ENCODE results near the gene LRMDA. TPM values are rescaled to one million over a fixed set of nuclear protein-coding genes. Genes with fewer than 3 reads are reported as not detected.

Gene LRMDA
- polyA plus RNA-seq, 1 donor (not counting 4 experiments of a cell fraction or from before 2014, with no cell fraction given), result not detected

DNA sequence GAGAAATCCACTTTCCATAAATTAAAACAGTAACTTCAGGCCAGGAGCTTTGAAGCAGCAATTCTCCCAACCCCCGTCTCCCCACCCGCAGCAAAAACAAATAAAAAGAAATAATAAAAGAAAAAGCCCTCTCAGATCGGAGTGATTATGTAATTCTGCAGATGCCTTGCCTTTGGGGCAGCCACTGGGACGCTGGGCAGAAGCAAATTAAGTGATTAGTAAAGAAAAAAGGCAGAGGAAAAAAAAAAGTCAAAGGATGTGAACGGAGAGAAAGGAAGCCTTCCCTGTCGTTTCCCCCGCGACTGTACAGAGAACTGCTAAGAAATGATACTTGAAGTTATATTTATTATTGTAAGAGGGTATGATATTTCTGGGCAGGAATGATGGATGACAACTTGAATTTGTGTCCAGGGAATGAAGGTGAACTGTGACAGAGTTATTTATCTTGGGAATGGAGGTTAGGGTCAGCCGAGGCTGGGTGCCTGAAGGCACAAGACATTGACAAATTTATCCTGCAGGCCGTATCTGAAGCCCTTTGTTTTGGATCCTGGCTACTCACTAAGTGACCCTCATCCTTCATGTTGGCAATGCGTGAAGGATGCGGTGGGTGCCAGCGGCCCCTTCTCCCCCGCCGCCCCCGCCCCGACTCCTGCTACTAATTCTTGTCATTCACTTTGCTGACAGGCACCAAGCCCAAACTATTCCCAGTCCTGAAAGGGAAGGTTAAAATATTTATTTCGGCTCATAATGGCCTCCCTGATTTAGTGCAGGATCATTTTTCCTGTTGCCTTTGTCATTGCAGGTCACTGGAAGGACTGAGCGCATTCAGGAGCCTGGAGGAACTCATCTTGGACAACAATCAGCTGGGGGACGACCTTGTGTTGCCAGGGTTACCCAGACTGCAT lies 604.0 kb downstream of the LRMDA start:
- H3K27me3 ChIP-seq (ENCODE audit: control insufficient read depth, extremely low read depth, insufficient read depth, low read length), result peaks cover 4% of the 10 kb centered on the region
- H3K9me3 ChIP-seq (ENCODE audit: control insufficient read depth, low read depth, low read length), result peaks cover 3% of the 10 kb centered on the region
- no peaks in the 10 kb centered on the region for H3K79me2 ChIP-seq (ENCODE audit: control insufficient read depth, insufficient read depth, low read length)
- no peak overlapping the region for H3K4me2 ChIP-seq (ENCODE audit: control insufficient read depth, extremely low read depth, insufficient read depth, low read depth, low read length)
- no peaks in the 10 kb centered on the region for H3K9me1 ChIP-seq (ENCODE audit: control insufficient read depth, extremely low read depth, insufficient read depth, low read length)
- no peak for TF ChIP-seq EZH2 (IDR thresholded peaks at IDR 0.05; ENCODE audit: low read length)
- TF ChIP-seq, protein P1, sequence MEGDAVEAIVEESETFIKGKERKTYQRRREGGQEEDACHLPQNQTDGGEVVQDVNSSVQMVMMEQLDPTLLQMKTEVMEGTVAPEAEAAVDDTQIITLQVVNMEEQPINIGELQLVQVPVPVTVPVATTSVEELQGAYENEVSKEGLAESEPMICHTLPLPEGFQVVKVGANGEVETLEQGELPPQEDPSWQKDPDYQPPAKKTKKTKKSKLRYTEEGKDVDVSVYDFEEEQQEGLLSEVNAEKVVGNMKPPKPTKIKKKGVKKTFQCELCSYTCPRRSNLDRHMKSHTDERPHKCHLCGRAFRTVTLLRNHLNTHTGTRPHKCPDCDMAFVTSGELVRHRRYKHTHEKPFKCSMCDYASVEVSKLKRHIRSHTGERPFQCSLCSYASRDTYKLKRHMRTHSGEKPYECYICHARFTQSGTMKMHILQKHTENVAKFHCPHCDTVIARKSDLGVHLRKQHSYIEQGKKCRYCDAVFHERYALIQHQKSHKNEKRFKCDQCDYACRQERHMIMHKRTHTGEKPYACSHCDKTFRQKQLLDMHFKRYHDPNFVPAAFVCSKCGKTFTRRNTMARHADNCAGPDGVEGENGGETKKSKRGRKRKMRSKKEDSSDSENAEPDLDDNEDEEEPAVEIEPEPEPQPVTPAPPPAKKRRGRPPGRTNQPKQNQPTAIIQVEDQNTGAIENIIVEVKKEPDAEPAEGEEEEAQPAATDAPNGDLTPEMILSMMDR (optimal IDR thresholded peaks at IDR 0.05 in 1 of 3, IDR thresholded peaks at IDR 0.05 in 1 of 3, conservative IDR thresholded peaks at IDR 0.05 in 1 of 3; ENCODE audit: extremely low read depth in 1 of 3, insufficient read depth in 2 of 3, low read length in 3 of 3), result no peak
- dilution Hi-C loops (cut with MboI; ENCODE audit: extremely low pct_ligation_motif_present, low sequenced_read_pairs), result no loop called here
- no peaks in the 10 kb centered on the region for H4K20me1 ChIP-seq (ENCODE audit: control insufficient read depth, extremely low read depth, insufficient read depth, low read length)
- no peak overlapping the region for H2AFZ ChIP-seq (ENCODE audit: control insufficient read depth, low read length)
- no peak overlapping the region for H3K4me3 ChIP-seq (ENCODE audit: control insufficient read depth in 2 of 3, extremely low read depth in 1 of 3, insufficient read depth in 2 of 3, low read depth in 1 of 3, low read length in 3 of 3)
- peaks cover 8% of the 10 kb centered on the region for H3K4me1 ChIP-seq (ENCODE audit: control insufficient read depth, extremely low read depth, insufficient read depth, low read length)
- no peak for DNase-seq (ENCODE audit: low read depth, low spot score)
- H3K27ac ChIP-seq (ENCODE audit: control insufficient read depth, insufficient read depth, low read length), result no peak overlapping the region
- no peaks in the 10 kb centered on the region for H3K36me3 ChIP-seq (ENCODE audit: control insufficient read depth in 2 of 2, extremely low read depth in 1 of 2, insufficient read depth in 2 of 2, low read length in 2 of 2)
- no peak overlapping the region for H3K9ac ChIP-seq (ENCODE audit: control insufficient read depth, extremely low read depth, insufficient read depth, low read length)
- FAIRE-seq, result no peak

DNA sequence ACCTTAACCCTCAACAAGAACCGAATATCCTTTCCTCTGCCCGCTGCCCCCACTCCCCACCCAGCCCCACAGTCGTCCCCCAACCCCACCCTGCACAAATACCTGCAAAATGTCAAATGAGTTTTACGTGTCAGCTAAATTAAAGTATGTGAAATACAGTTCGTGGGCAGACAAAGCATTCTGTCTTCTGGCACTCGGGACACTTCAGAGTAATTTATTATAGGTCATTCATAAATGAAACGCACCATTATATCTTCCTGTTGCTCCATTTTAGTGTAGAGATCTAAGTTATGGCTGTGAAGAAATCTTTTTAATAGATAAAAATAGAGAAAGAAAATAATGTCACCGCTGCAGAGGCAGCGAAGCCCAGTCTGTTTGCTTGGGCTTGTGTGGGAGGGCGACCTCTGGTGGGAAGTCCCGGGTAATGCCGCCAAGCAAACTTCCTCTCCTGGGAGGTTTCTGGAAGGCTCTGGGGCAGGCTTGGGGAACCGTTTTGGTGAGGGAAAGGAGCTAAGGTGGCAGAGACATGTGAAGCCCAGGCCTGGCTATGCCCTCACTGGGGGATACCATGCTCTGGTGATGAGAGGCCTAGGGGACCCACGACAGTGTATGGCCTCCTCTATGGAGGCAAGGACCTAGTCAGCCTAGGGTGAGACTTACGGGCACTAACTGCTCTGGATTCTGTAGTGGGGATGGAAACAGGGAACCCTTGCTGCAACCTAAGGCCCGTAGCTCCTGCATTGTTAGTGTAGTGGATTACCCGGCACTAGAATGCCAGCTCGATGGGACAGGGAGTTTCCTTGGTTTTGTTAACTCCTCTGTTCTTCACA lies 604.9 kb downstream of the LRMDA start:
- no peaks in the 10 kb centered on the region for H3K9me1 ChIP-seq (ENCODE audit: control insufficient read depth, extremely low read depth, insufficient read depth, low read length)
- DNase-seq (ENCODE audit: low read depth, low spot score) (no peak), FAIRE-seq (no peak)
- H3K4me1 ChIP-seq (ENCODE audit: control insufficient read depth, extremely low read depth, insufficient read depth, low read length), result peaks cover 8% of the 10 kb centered on the region
- H3K9ac ChIP-seq (ENCODE audit: control insufficient read depth, extremely low read depth, insufficient read depth, low read length), result no peak overlapping the region
- no peaks in the 10 kb centered on the region for H3K36me3 ChIP-seq (ENCODE audit: control insufficient read depth in 2 of 2, extremely low read depth in 1 of 2, insufficient read depth in 2 of 2, low read length in 2 of 2)
- peak overlapping the region; percentile 59 for H2AFZ ChIP-seq (ENCODE audit: control insufficient read depth, low read length)
- dilution Hi-C loops (cut with MboI; ENCODE audit: extremely low pct_ligation_motif_present, low sequenced_read_pairs), result no loop called here
- H3K27me3 ChIP-seq (ENCODE audit: control insufficient read depth, extremely low read depth, insufficient read depth, low read length), result peaks cover 4% of the 10 kb centered on the region
- TF ChIP-seq, protein P1 (optimal IDR thresholded peaks at IDR 0.05 in 1 of 3, IDR thresholded peaks at IDR 0.05 in 1 of 3, conservative IDR thresholded peaks at IDR 0.05 in 1 of 3; ENCODE audit: extremely low read depth in 1 of 3, insufficient read depth in 2 of 3, low read length in 3 of 3), result peak; percentile 85 to 91 (median 88)
- TF ChIP-seq EZH2 (IDR thresholded peaks at IDR 0.05; ENCODE audit: low read length), result peak; percentile 38
- H3K4me2 ChIP-seq (ENCODE audit: control insufficient read depth, extremely low read depth, insufficient read depth, low read depth, low read length), result no peak overlapping the region
- no peak overlapping the region for H3K4me3 ChIP-seq (ENCODE audit: control insufficient read depth in 2 of 3, extremely low read depth in 1 of 3, insufficient read depth in 2 of 3, low read depth in 1 of 3, low read length in 3 of 3)
- H4K20me1 ChIP-seq (ENCODE audit: control insufficient read depth, extremely low read depth, insufficient read depth, low read length), result no peaks in the 10 kb centered on the region
- H3K9me3 ChIP-seq (ENCODE audit: control insufficient read depth, low read depth, low read length), result peaks cover 3% of the 10 kb centered on the region
- peak overlapping the region; percentile 24 for H3K27ac ChIP-seq (ENCODE audit: control insufficient read depth, insufficient read depth, low read length)
- H3K79me2 ChIP-seq (ENCODE audit: control insufficient read depth, insufficient read depth, low read length), result no peaks in the 10 kb centered on the region

Data from keratinocyte (primary cell).